ENCODE data around the gene FOXN1.

DNA sequence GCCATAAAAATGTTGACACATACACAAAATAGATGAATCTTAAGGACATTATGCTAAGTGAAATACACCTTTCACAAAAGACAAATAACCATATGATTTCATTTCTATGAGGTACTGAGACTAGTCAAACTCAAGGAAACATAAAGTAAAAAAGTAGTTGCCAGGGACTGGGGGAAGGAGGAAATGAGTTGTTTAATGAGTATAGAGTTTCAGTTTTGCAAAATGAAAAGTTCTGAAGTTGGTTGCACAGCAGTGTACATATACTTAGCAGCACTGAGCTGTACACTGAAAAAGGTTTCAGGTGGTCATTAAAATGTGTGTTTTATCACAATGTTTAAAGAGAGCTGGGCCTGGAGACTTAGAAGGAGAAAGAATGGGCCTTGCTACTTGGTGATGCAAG, 37.4 kb upstream of the FOXN1 start:
- TF ChIP-seq, protein P1, sequence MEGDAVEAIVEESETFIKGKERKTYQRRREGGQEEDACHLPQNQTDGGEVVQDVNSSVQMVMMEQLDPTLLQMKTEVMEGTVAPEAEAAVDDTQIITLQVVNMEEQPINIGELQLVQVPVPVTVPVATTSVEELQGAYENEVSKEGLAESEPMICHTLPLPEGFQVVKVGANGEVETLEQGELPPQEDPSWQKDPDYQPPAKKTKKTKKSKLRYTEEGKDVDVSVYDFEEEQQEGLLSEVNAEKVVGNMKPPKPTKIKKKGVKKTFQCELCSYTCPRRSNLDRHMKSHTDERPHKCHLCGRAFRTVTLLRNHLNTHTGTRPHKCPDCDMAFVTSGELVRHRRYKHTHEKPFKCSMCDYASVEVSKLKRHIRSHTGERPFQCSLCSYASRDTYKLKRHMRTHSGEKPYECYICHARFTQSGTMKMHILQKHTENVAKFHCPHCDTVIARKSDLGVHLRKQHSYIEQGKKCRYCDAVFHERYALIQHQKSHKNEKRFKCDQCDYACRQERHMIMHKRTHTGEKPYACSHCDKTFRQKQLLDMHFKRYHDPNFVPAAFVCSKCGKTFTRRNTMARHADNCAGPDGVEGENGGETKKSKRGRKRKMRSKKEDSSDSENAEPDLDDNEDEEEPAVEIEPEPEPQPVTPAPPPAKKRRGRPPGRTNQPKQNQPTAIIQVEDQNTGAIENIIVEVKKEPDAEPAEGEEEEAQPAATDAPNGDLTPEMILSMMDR (IDR thresholded peaks at IDR 0.05; ENCODE audit: poor library complexity) = no peak
- no peak for TF ChIP-seq EZH2phosphoT487 (IDR thresholded peaks at IDR 0.05; ENCODE audit: low read depth, severe bottlenecking, unreplicated experiment)
